Breast epithelium (tissue), 4 donors: ENCODE data around the gene SLC44A2. TPM values are rescaled to one million over a fixed set of nuclear protein-coding genes. Genes with fewer than 3 reads are reported as not detected.

Experiments used
- DNase-seq, 2 donors: peaks; one replicate each; pipeline ENCODE4 v3.0.0-alpha.2; 2019; ENCODE audit warnings: low spot score in 2 of 2
- H3K27ac ChIP-seq, 2 donors: fragments of 200-600 bp; sonication (generic) in 1 of 2; one replicate each; pipeline ENCODE4 v1.5.1; 2016 to 2019; ENCODE audit warnings: mild to moderate bottlenecking in 1 of 2
- H3K27me3 ChIP-seq, 2 donors: fragments of 200-600 bp; sonication (generic) in 1 of 2; one replicate each; pipeline versions ENCODE4 v1.5.1 to v1.6.0; 2017 to 2019; ENCODE audit warnings: control low read depth in 1 of 2, mild to moderate bottlenecking in 1 of 2
- H3K36me3 ChIP-seq: fragments of 200-600 bp; one replicate; pipeline ENCODE4 v1.5.1; 2019
- H3K4me1 ChIP-seq, 2 donors: fragments of 200-600 bp; sonication (generic); one replicate each; pipeline ENCODE4 v1.5.1; 2016 to 2019; ENCODE audit warnings: control low read depth in 1 of 2
- H3K4me3 ChIP-seq, 3 donors: fragments of 200-600 bp; sonication (generic); 1 replicate in 2 of 3; 2 replicates in 1 of 3; pipeline ENCODE4 v1.5.1; 2016 to 2019; ENCODE audit warnings: mild to moderate bottlenecking in 3 of 3, moderate library complexity in 2 of 3
- H3K9me3 ChIP-seq, 2 donors: fragments of 200-600 bp; sonication (generic) in 1 of 2; one replicate each; pipeline ENCODE4 v1.5.1; 2016 to 2019; ENCODE audit warnings: control low read depth in 1 of 2
- POLR2A ChIP-seq: fragments of 450-650 bp; IDR thresholded peaks from one replicate; pipeline ENCODE4 v1.6.1; 2016; ENCODE audit warnings: antibody characterized with exemption, mild to moderate bottlenecking, moderate library complexity
- POLR2AphosphoS5 ChIP-seq, 3 donors: sonication (generic); formaldehyde crosslinking; IDR thresholded peaks; one replicate each; pipeline ENCODE4 v1.6.1; 2017; ENCODE audit warnings: antibody characterized with exemption in 3 of 3
- intact Hi-C: fragments of 100-400 bp; cut with DNase I; formaldehyde crosslinking; loops from one replicate; pipeline ENCODE4 v1.15.1; 2023; ENCODE audit warnings: low total_unique reads
- total RNA-seq, 3 donors: library from RNA; depleted of rRNA; stranded (reverse); fragments of >200 nt; gene quantifications; one replicate each; pipeline ENCODE4 v1.1.0, GENCODE V29; 2016
- TF ChIP-seq, protein P1 (sequence below), 3 donors: fragments of 450-650 bp; IDR thresholded peaks; one replicate each; pipeline ENCODE4 v1.5.1; 2016 to 2017; ENCODE audit warnings: antibody characterized with exemption in 3 of 3, mild to moderate bottlenecking in 3 of 3, moderate library complexity in 3 of 3

Gene SLC44A2
- total RNA-seq, 3 donors from 2014 or later, result 63.0 to 92.5 (median 67.5) TPM

GRCh38 chr19:10612499-10613119, 12.7 kb upstream of the SLC44A2 start:
- H3K9me3 ChIP-seq, result no peaks in the 10 kb centered on the region
- peaks cover 0 to 16% of the 10 kb centered on the region in 2 donors for H3K4me1 ChIP-seq
- no peaks in the 10 kb centered on the region for H3K36me3 ChIP-seq
- intact Hi-C loops, result no loop called here
- peak overlapping the region in 1 of 3 donors; percentile 19 for H3K4me3 ChIP-seq
- no peaks in the 10 kb centered on the region for H3K27me3 ChIP-seq
- DNase-seq, result no peak
- peak overlapping the region; percentile 66 to 68 for H3K27ac ChIP-seq
- TF ChIP-seq POLR2A (no peak), POLR2AphosphoS5 (IDR thresholded peaks at IDR 0.05) (peak in 1 of 3 donors; percentile 7)
- TF ChIP-seq, protein P1, sequence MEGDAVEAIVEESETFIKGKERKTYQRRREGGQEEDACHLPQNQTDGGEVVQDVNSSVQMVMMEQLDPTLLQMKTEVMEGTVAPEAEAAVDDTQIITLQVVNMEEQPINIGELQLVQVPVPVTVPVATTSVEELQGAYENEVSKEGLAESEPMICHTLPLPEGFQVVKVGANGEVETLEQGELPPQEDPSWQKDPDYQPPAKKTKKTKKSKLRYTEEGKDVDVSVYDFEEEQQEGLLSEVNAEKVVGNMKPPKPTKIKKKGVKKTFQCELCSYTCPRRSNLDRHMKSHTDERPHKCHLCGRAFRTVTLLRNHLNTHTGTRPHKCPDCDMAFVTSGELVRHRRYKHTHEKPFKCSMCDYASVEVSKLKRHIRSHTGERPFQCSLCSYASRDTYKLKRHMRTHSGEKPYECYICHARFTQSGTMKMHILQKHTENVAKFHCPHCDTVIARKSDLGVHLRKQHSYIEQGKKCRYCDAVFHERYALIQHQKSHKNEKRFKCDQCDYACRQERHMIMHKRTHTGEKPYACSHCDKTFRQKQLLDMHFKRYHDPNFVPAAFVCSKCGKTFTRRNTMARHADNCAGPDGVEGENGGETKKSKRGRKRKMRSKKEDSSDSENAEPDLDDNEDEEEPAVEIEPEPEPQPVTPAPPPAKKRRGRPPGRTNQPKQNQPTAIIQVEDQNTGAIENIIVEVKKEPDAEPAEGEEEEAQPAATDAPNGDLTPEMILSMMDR (IDR thresholded peaks at IDR 0.05), result no peak

- intact Hi-C loops, result no loop called here
- Histone ChIP-seq H3K4me1 (peaks cover 0 to 16% of the 10 kb centered on the region in 2 donors), H3K9me3 (no peaks in the 10 kb centered on the region), H3K27ac (no peak overlapping the region), H3K36me3 (no peaks in the 10 kb centered on the region), H3K4me3 (no peak overlapping the region), H3K27me3 (no peaks in the 10 kb centered on the region)
- TF ChIP-seq, protein P1 (IDR thresholded peaks at IDR 0.05), result no peak
- TF ChIP-seq POLR2A (no peak), POLR2AphosphoS5 (IDR thresholded peaks at IDR 0.05) (no peak)
- no peak for DNase-seq
Observed at GRCh38 chr19:10615429-10616023, 9.8 kb upstream of the SLC44A2 start.

DNA sequence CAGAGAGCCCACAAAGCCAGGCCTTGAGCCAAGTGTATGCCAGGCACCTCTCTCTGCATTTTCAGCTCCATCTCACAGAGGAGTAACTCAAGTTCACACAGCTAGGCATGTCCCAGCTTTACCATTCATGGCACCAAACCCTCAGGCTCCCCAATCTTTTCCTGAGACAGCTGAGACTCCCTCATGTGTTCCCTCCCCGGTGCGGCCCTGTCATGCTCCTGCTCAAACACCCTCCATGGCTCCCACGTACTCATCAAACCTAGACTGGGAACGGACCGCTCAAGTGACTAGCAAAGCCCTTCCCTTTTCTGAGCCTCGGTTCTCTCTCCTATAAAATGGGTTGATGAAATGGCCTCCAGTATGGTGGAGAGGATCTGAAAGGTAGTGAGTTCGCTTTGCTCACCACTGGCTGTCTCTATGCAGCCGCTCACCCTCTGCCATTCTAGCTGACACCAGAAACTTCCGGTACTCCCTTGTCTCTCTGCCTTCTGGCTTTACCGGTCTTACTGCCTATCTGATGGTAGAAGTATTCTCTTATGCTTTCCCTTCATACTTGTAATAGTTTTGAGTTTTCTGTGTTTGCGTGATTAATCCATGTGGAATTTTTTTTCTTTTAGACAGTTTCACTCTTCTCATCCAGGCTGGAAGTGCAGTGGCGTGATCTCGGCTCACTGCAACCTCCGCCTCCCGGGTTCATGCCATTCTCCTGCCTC, 7.8 kb upstream of the SLC44A2 start:
- intact Hi-C loops, result no loop called here
- Histone ChIP-seq H3K9me3 (no peaks in the 10 kb centered on the region), H3K4me3 (peak overlapping the region in 2 of 3 donors; percentile 3 to 32), H3K27ac (peak overlapping the region; percentile 59 to 77), H3K4me1 (peaks cover 0 to 9% of the 10 kb centered on the region in 2 donors), H3K27me3 (no peaks in the 10 kb centered on the region), H3K36me3 (no peaks in the 10 kb centered on the region)
- peak in 2 of 3 donors; percentile 19 to 64 for TF ChIP-seq POLR2AphosphoS5 (IDR thresholded peaks at IDR 0.05)
- TF ChIP-seq, protein P1 (IDR thresholded peaks at IDR 0.05), result no peak
- no peak for TF ChIP-seq POLR2A
- DNase-seq, result peak in 1 of 2 donors; percentile 57

- TF ChIP-seq POLR2A, result no peak
- TF ChIP-seq, protein P1 (IDR thresholded peaks at IDR 0.05), result no peak
- no peak for TF ChIP-seq POLR2AphosphoS5 (IDR thresholded peaks at IDR 0.05)
- Histone ChIP-seq H3K36me3 (no peaks in the 10 kb centered on the region), H3K4me3 (no peak overlapping the region), H3K4me1 (peaks cover 0 to under 1% of the 10 kb centered on the region in 2 donors), H3K27ac (peak overlapping the region in 1 of 2 donors; percentile 77), H3K27me3 (no peaks in the 10 kb centered on the region), H3K9me3 (no peaks in the 10 kb centered on the region)
- intact Hi-C loops, result no loop called here
- no peak for DNase-seq
Observed at GRCh38 chr19:10618846-10619245, 6.5 kb upstream of the SLC44A2 start.

DNA sequence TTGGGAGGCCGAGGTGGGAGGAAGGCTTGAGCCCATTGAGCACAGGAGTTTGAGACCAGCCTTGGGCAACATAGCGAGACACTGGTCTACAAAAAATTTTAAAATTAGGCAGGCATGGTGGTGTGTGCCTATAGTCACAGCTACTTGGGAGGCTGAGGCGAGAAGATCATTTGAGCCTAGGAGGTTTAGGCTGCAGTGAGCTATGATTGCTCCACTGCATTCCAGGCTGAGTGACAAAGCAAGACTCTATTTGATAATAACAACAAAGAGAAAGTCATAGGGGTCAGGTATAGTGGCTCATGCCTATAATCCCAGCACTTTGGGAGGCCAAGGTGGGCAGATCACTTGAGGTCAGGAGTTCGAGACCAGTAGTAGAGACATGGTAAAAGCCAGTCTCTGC, 4.6 kb upstream of the SLC44A2 start:
- no peaks in the 10 kb centered on the region for H3K36me3 ChIP-seq
- H3K27ac ChIP-seq, result no peak overlapping the region
- no peaks in the 10 kb centered on the region for H3K27me3 ChIP-seq
- intact Hi-C loops, result no loop called here
- no peaks in the 10 kb centered on the region for H3K9me3 ChIP-seq
- TF ChIP-seq, protein P1 (IDR thresholded peaks at IDR 0.05), result no peak
- TF ChIP-seq POLR2AphosphoS5 (IDR thresholded peaks at IDR 0.05), result no peak
- no peak for TF ChIP-seq POLR2A
- H3K4me1 ChIP-seq, result peaks cover 0 to 12% of the 10 kb centered on the region in 2 donors
- no peak overlapping the region for H3K4me3 ChIP-seq
- DNase-seq, result no peak
